HFFc6 (cell line): ENCODE results near the gene AMN. TPM values are rescaled to one million over a fixed set of nuclear protein-coding genes. Genes with fewer than 3 reads are reported as not detected.

Source experiments
- DNase-seq: peaks from one replicate; pipeline ENCODE4 v3.0.0-alpha.2; 2018
- H3K27ac Mint-ChIP-seq: 2 replicates; pipeline ENCODE4 v1.8.0; 2020; ENCODE audit warnings: mild to moderate bottlenecking, mixed read lengths
- H3K27me3 Mint-ChIP-seq: 2 replicates; pipeline ENCODE4 v1.8.0; 2021; ENCODE audit warnings: mild to moderate bottlenecking, moderate library complexity, mixed read lengths; ENCODE audit not compliant: insufficient read depth
- H3K36me3 Mint-ChIP-seq: 2 replicates; pipeline ENCODE4 v1.8.0; 2021; ENCODE audit warnings: low read depth, mixed read lengths
- H3K4me1 Mint-ChIP-seq: 2 replicates; pipeline ENCODE4 v1.8.0; 2020; ENCODE audit warnings: low read depth, mixed read lengths
- H3K4me3 Mint-ChIP-seq: 2 replicates; pipeline ENCODE4 v1.8.0; 2020; ENCODE audit warnings: mild to moderate bottlenecking, moderate library complexity, mixed read lengths
- H3K9me3 Mint-ChIP-seq: 2 replicates; pipeline ENCODE4 v1.8.0; 2020; ENCODE audit warnings: mild to moderate bottlenecking, mixed read lengths
- total RNA-seq, 6 experiments: library from RNA; stranded (reverse); fragmentation: NEBNext Ultra II Directional; extraction: Animal tissue kit (Norgen Biotek cat#: 25700); gene quantifications; 2 replicates in 1 of 6; 3 replicates in 5 of 6; pipeline ENCODE4 v1.2.3, GENCODE V29; 2021
- TF ChIP-seq, protein P1 (sequence below): fragments of 200-600 bp; sonication (generic); IDR thresholded peaks from 2 replicates; pipeline ENCODE4 v1.5.0; 2021; ENCODE audit warnings: antibody characterized with exemption, mild to moderate bottlenecking

AMN gene
- total RNA-seq, 6 experiments from 2014 or later: not detected

DNA sequence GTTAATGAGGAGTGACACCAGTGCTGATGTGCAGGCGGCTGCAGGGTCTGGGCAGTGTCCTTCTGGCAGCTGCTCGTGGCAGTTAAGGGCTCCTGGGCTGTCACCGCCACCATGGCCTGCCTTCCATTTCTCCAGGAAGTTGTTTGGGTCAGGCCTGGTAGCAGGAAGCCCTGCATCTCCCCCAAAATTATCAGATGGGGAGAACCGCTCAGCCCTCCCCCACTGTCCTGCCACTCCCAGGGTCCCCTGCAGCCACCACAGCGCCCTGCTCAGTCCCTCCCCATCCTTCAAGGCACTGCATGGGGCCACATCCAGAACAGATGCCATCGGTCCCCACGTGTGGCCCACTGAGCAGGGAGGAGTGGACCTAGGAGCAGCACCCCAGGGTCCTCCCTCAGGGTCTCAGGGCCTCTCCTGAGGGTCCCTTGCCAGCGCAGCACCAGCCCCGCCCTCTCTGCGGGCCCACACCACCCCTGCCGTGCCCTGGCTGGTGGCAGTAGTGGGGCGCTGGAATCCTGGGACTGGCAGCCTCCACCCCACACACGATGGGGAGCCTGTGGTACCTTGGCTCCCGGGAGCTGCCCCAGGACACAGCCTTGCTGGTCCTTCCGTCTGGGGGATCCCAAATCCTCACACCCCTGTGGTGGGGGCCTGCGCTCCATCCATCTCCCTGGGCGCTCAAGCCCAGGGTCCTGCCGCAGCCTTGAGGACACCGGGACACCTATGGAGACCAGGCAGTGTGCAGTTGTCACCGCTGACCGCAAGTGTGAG, 10.3 kb upstream of the AMN start:
- TF ChIP-seq, protein P1, sequence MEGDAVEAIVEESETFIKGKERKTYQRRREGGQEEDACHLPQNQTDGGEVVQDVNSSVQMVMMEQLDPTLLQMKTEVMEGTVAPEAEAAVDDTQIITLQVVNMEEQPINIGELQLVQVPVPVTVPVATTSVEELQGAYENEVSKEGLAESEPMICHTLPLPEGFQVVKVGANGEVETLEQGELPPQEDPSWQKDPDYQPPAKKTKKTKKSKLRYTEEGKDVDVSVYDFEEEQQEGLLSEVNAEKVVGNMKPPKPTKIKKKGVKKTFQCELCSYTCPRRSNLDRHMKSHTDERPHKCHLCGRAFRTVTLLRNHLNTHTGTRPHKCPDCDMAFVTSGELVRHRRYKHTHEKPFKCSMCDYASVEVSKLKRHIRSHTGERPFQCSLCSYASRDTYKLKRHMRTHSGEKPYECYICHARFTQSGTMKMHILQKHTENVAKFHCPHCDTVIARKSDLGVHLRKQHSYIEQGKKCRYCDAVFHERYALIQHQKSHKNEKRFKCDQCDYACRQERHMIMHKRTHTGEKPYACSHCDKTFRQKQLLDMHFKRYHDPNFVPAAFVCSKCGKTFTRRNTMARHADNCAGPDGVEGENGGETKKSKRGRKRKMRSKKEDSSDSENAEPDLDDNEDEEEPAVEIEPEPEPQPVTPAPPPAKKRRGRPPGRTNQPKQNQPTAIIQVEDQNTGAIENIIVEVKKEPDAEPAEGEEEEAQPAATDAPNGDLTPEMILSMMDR: no peak
- Mint-ChIP-seq H3K4me3 (no peak overlapping the region), H3K27ac (no peak overlapping the region), H3K27me3 (peaks cover 2% of the 10 kb centered on the region), H3K36me3 (no peaks in the 10 kb centered on the region), H3K4me1 (no peaks in the 10 kb centered on the region), H3K9me3 (no peaks in the 10 kb centered on the region)
- DNase-seq: no peak

DNA sequence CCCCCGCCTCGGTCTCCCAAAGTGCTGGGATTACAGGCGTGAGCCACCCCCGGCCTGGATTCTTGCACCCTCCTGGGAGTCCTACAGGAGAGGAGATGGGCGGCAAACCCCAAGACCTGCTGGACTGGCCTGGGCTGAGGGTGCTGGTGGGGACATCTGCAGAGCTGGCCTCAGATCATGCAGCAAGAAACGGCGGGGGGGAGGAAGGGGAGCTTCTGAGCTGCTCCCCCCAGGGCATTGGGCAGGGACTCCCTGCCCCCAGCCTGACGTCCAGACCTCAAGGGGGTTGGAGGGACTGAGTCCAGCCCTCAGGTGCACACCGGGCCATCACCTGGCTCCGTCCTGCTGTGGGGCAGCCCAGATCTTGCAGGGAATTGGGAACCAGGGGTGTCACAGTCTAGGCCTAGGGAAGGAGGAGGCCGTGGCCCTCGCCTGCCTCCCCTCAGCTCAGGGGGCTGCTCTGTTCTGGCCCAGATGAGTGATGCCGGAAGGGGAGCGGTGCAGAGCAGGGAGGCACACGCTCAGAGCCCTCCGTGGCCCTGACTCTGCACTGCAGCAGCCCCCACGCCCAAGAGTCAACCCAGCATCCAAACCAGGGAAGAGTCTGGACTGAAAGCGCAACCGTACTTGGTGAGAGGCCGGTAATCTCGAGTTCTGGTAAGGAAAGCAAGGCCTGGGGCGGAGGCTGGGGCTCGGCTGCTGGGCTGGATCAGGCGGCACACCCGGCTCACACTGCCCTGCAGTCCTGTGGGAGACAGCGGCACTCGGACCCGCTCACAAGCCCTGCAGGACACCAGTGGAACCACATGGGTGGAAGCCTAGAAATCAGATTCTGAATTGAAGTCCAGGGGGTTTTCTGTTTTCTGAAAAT, 8.9 kb upstream of the AMN start:
- DNase-seq: no peak
- TF ChIP-seq, protein P1: peak; percentile 42
- no peaks in the 10 kb centered on the region for H3K9me3 Mint-ChIP-seq
- H3K4me3 Mint-ChIP-seq: no peak overlapping the region
- no peaks in the 10 kb centered on the region for H3K36me3 Mint-ChIP-seq
- no peak overlapping the region for H3K27ac Mint-ChIP-seq
- no peaks in the 10 kb centered on the region for H3K4me1 Mint-ChIP-seq
- H3K27me3 Mint-ChIP-seq: peaks cover 2% of the 10 kb centered on the region

DNA sequence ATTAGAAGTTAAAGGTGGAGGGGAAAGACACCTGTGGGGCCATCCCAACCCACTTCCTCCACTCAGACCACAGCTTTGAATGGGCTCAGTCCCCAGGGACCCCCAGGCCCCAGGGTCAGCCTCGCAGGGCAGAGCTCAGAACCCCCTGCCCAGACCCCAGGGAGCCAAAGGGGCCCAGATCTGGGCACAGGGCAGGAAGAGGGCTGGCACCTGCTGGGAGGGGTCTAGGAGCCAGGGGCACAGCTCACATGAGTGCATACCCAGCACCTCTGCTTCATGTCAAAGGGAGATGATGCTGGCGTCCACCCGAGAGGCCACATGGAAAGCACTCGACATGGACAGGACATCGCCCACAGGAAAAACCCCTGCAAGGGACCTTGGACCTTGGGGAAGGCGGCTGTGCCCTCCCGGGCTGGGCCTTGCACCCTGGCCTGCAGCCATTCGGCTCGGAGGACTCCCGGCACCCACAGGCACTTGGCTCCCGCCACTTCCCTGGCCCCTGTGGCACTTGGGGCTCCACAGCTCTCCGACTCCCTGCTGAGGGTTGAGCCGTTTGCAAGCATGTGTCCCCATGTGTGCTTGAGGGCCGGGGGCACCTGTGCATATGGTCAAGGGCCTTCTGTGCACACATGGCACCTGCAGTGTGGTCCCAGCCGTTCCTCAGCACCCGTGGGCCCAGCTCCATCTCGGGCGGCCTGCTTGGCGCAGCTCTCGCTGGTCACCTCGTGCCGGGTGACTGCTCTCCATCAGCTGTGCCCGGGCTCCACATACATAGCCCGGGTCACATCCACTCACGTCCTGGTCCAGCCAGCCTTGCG, 7.8 kb upstream of the AMN start:
- Mint-ChIP-seq H3K4me1 (no peaks in the 10 kb centered on the region), H3K9me3 (no peaks in the 10 kb centered on the region), H3K27me3 (peaks cover 2% of the 10 kb centered on the region), H3K27ac (no peak overlapping the region), H3K4me3 (no peak overlapping the region), H3K36me3 (no peaks in the 10 kb centered on the region)
- TF ChIP-seq, protein P1: no peak
- DNase-seq: no peak

DNA sequence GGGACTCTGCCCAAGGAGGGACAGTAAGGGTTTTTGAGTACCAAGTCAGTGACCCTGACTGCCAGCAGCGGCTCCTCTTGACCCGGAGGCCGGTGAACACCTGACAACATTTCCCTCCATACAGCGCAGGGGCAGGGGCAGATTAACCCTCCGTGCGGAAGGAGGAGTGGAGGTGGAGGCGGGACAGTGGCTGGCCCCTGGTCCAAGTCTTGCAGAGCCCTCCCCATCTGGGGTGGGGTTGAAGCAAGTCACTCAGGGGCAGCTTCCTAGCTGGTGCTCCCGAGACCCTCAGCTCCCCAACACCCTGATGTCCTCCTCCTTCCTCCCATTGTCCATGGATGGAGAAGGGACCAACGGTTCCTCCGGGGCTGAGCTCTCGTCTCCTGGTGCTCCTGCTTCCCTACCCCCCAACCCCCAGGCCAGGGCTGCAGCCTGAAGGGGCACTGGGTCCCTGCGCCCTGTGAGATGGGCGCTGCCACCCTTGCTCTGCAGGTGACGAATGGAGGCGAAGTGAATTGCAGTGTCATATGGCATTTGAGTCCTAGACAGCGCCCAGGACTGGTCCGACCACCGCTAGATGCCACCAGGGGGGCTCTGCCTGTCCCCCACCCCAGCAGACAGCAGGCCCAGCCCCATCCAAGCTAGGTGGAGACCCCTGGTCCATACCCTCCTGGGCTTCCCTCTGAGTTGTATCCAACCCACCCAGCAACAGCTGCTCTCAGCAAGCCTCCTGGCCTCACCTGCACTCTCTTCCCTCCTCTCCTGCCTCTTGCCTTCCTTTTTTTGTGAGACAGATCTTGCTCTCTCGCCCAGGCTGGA, 7.0 kb upstream of the AMN start:
- H3K36me3 Mint-ChIP-seq: no peaks in the 10 kb centered on the region
- DNase-seq: no peak
- no peaks in the 10 kb centered on the region for H3K4me1 Mint-ChIP-seq
- H3K27me3 Mint-ChIP-seq: peaks cover 2% of the 10 kb centered on the region
- no peak overlapping the region for H3K27ac Mint-ChIP-seq
- no peaks in the 10 kb centered on the region for H3K9me3 Mint-ChIP-seq
- no peak overlapping the region for H3K4me3 Mint-ChIP-seq
- TF ChIP-seq, protein P1: no peak
